ENCODE measurements around the gene NCCRP1. TPM values are rescaled to one million over a fixed set of nuclear protein-coding genes. Genes with fewer than 3 reads are reported as not detected.
"Not testable (repeated sequence)": the region's sequence is repeated elsewhere in the genome, so short reads cannot be mapped to it uniquely, and the experiment has no call there.

Gene NCCRP1
- total RNA-seq, 1 donor from 2014 or later = not detected

- ATAC-seq (no peak), DNase-seq (ENCODE audit: missing footprints) (no peak)
- intact Hi-C loops (cut with DNase I) = no loop called here
These were observed 35.9 kb downstream of the NCCRP1 start for GRCh38 chr19:39232708-39233107.

GRCh38 chr19:39236527-39236926, 39.8 kb downstream of the NCCRP1 start:
- intact Hi-C loops (cut with DNase I) = no loop called here
- ATAC-seq (no peak), DNase-seq (ENCODE audit: missing footprints) (no peak)

GRCh38 chr19:39237200-39238184, 40.7 kb downstream of the NCCRP1 start:
- intact Hi-C loops (cut with DNase I) = no loop called here
- ATAC-seq = no peak
- DNase-seq (ENCODE audit: missing footprints) = no peak

- intact Hi-C loops (cut with DNase I) = no loop called here
- ATAC-seq (no peak), DNase-seq (ENCODE audit: missing footprints) (no peak)
These were observed 41.4 kb downstream of the NCCRP1 start for GRCh38 chr19:39238209-39238608.

- intact Hi-C loops (cut with DNase I) = no loop called here
- ATAC-seq = no peak
These were observed 42.2 kb downstream of the NCCRP1 start for GRCh38 chr19:39238944-39239343.

GRCh38 chr19:39240421-39240820, 43.7 kb downstream of the NCCRP1 start:
- ATAC-seq (no peak), DNase-seq (ENCODE audit: missing footprints) (no peak)
- intact Hi-C loops (cut with DNase I) = no loop called here

More at GRCh38 chr19:39238944-39239343, 42.2 kb downstream of the NCCRP1 start:
- DNase-seq (ENCODE audit: missing footprints) = no peak

GRCh38 chr19:39243741-39244140, 47.0 kb downstream of the NCCRP1 start:
- ATAC-seq; intact Hi-C loops (cut with DNase I); DNase-seq (ENCODE audit: missing footprints): not testable (repeated sequence)

- intact Hi-C loops (cut with DNase I); DNase-seq (ENCODE audit: missing footprints); ATAC-seq: not testable (repeated sequence)
These were observed 47.8 kb downstream of the NCCRP1 start, which contains the start of gene IFNL3 for GRCh38 chr19:39244410-39245100. IFNL3 (minus strand) TSS chr19:39245006; CDS start chr19:39244967, 39 bp downstream.

- intact Hi-C loops (cut with DNase I); DNase-seq (ENCODE audit: missing footprints); ATAC-seq: not testable (repeated sequence)
These were observed 48.4 kb downstream of the NCCRP1 start for GRCh38 chr19:39245166-39245565.

- ATAC-seq (no peak), DNase-seq (ENCODE audit: missing footprints) (no peak)
- intact Hi-C loops (cut with DNase I) = no loop called here
These were observed 50.3 kb downstream of the NCCRP1 start for GRCh38 chr19:39246951-39247669.

- ATAC-seq (no peak), DNase-seq (ENCODE audit: missing footprints) (no peak)
These were observed 51.2 kb downstream of the NCCRP1 start for GRCh38 chr19:39247701-39248664.

GRCh38 chr19:39248806-39249205, 52.0 kb downstream of the NCCRP1 start, which contains the start of gene IFNL4:
IFNL4 (minus strand) TSS chr19:39248856.
- intact Hi-C loops (cut with DNase I) = no loop called here
- ATAC-seq (no peak), DNase-seq (ENCODE audit: missing footprints) (no peak)

More at GRCh38 chr19:39247701-39248664, 51.2 kb downstream of the NCCRP1 start:
- intact Hi-C loops (cut with DNase I) = no loop called here

- intact Hi-C loops (cut with DNase I) = no loop called here
- DNase-seq (ENCODE audit: missing footprints) (no peak), ATAC-seq (no peak)
These were observed 54.3 kb downstream of the NCCRP1 start for GRCh38 chr19:39251081-39251480.

Other genes starting within 250 kb of the NCCRP1 start
- gene FBXO17, start 221.2 kb upstream of the NCCRP1 start, total RNA-seq = 2.3 TPM
- gene FBXO27, start 164.4 kb upstream of the NCCRP1 start, total RNA-seq = 15.1 TPM
- not detected for gene ACP7, start 112.6 kb upstream of the NCCRP1 start, total RNA-seq
- 16.2 TPM for gene PAK4, start 71.2 kb upstream of the NCCRP1 start, total RNA-seq
- not detected for gene SYCN, start 7.3 kb downstream of the NCCRP1 start, total RNA-seq
- not detected for gene IFNL3, start 48.0 kb downstream of the NCCRP1 start, total RNA-seq
- gene IFNL4, start 51.9 kb downstream of the NCCRP1 start, total RNA-seq = not detected
- gene IFNL2, start 71.4 kb downstream of the NCCRP1 start, total RNA-seq = not detected
- gene IFNL1, start 99.4 kb downstream of the NCCRP1 start, total RNA-seq = not detected
- 0.41 TPM for gene LRFN1, start 123.9 kb downstream of the NCCRP1 start, total RNA-seq
- gene GMFG, start 139.1 kb downstream of the NCCRP1 start, total RNA-seq = 20.2 TPM
- gene SAMD4B, start 145.5 kb downstream of the NCCRP1 start, total RNA-seq = 40.6 TPM
- gene PAF1, start 194.1 kb downstream of the NCCRP1 start, total RNA-seq = 34.5 TPM
- gene MED29, start 194.4 kb downstream of the NCCRP1 start, total RNA-seq = 21.8 TPM
- 48.7 TPM for gene ZFP36, start 209.9 kb downstream of the NCCRP1 start, total RNA-seq
- gene PLEKHG2, start 215.7 kb downstream of the NCCRP1 start, total RNA-seq = 10.4 TPM
- gene RPS16, start 239.0 kb downstream of the NCCRP1 start, total RNA-seq = 1,258 TPM
- 80.6 TPM for gene SUPT5H, start 248.6 kb downstream of the NCCRP1 start, total RNA-seq

Data from Right ventricle myocardium inferior (tissue), 1 donor.